Nephron (organoid): ENCODE measurements around the gene RPA1.
"Not testable (repeated sequence)": the region's sequence is repeated elsewhere in the genome, so short reads cannot be mapped to it uniquely, and the experiment has no call there.

Experiments used
- H3K27ac Mint-ChIP-seq, 3 experiments: 2 replicates each; pipeline ENCODE4 v1.8.0; 2020; ENCODE audit warnings: mixed read lengths in 3 of 3, mild to moderate bottlenecking in 2 of 3, moderate library complexity in 1 of 3
- H3K27me3 Mint-ChIP-seq: 2 replicates; pipeline ENCODE4 v1.8.0; 2021; ENCODE audit warnings: low read depth, mild to moderate bottlenecking, moderate library complexity, mixed read lengths
- H3K36me3 Mint-ChIP-seq: 2 replicates; pipeline ENCODE4 v1.8.0; 2020; ENCODE audit warnings: low read depth, mixed read lengths
- H3K4me1 Mint-ChIP-seq: 2 replicates; pipeline ENCODE4 v1.8.0; 2020; ENCODE audit warnings: mixed read lengths
- H3K4me3 Mint-ChIP-seq, 3 experiments: 2 replicates each; pipeline ENCODE4 v1.8.0; 2020; ENCODE audit warnings: mild to moderate bottlenecking in 3 of 3, mixed read lengths in 3 of 3, moderate library complexity in 2 of 3
- H3K9me3 Mint-ChIP-seq: 2 replicates; pipeline ENCODE4 v1.8.0; 2020; ENCODE audit warnings: mixed read lengths
- CTCF ChIP-seq, 3 experiments: fragments of 200-600 bp; sonication (generic); IDR thresholded peaks; one replicate each; pipeline ENCODE4 v1.5.0; 2021; ENCODE audit warnings: antibody characterized with exemption in 3 of 3; ENCODE audit not compliant: unreplicated experiment in 3 of 3

RPA1 gene

GRCh38 chr17:1843947-1844346 is 14.1 kb downstream of the RPA1 start:
- no peak for TF ChIP-seq CTCF (IDR thresholded peaks at IDR 0.05; ENCODE audit: unreplicated experiment in 3 of 3)
- Mint-ChIP-seq H3K4me1 (peaks cover 8% of the 10 kb centered on the region), H3K4me3 (no peak overlapping the region), H3K27me3 (no peaks in the 10 kb centered on the region), H3K27ac (no peak overlapping the region), H3K9me3 (no peaks in the 10 kb centered on the region), H3K36me3 (peaks cover 48% of the 10 kb centered on the region)

- no peak for TF ChIP-seq CTCF (IDR thresholded peaks at IDR 0.05; ENCODE audit: unreplicated experiment in 3 of 3)
- no peak overlapping the region for H3K27ac Mint-ChIP-seq
- peaks cover 63% of the 10 kb centered on the region for H3K36me3 Mint-ChIP-seq
- H3K9me3 Mint-ChIP-seq: no peaks in the 10 kb centered on the region
- H3K4me3 Mint-ChIP-seq: no peak overlapping the region
- no peaks in the 10 kb centered on the region for H3K27me3 Mint-ChIP-seq
- H3K4me1 Mint-ChIP-seq: peaks cover 8% of the 10 kb centered on the region
Measured at GRCh38 chr17:1847191-1847590, 17.4 kb downstream of the RPA1 start.

GRCh38 chr17:1852327-1852726 is 22.5 kb downstream of the RPA1 start:
- H3K4me1 Mint-ChIP-seq: no peaks in the 10 kb centered on the region
- no peaks in the 10 kb centered on the region for H3K9me3 Mint-ChIP-seq
- no peak overlapping the region for H3K27ac Mint-ChIP-seq
- peaks cover 57% of the 10 kb centered on the region for H3K36me3 Mint-ChIP-seq
- H3K27me3 Mint-ChIP-seq: no peaks in the 10 kb centered on the region
- TF ChIP-seq CTCF (IDR thresholded peaks at IDR 0.05; ENCODE audit: unreplicated experiment in 3 of 3): no peak
- H3K4me3 Mint-ChIP-seq: no peak overlapping the region

GRCh38 chr17:1853698-1854097 is 23.9 kb downstream of the RPA1 start:
- no peak for TF ChIP-seq CTCF (IDR thresholded peaks at IDR 0.05; ENCODE audit: unreplicated experiment in 3 of 3)
- Mint-ChIP-seq H3K4me1 (no peaks in the 10 kb centered on the region), H3K36me3 (peaks cover 49% of the 10 kb centered on the region), H3K9me3 (no peaks in the 10 kb centered on the region), H3K4me3 (no peak overlapping the region), H3K27me3 (no peaks in the 10 kb centered on the region), H3K27ac (no peak overlapping the region)

GRCh38 chr17:1856462-1856861 is 26.7 kb downstream of the RPA1 start:
- peaks cover 52% of the 10 kb centered on the region for H3K36me3 Mint-ChIP-seq
- not testable (repeated sequence) for H3K4me3 Mint-ChIP-seq, H3K27me3 Mint-ChIP-seq, H3K27ac Mint-ChIP-seq, H3K4me1 Mint-ChIP-seq, H3K9me3 Mint-ChIP-seq

GRCh38 chr17:1860978-1861377 is 31.2 kb downstream of the RPA1 start:
- Mint-ChIP-seq H3K36me3 (peaks cover 16% of the 10 kb centered on the region), H3K27me3 (no peaks in the 10 kb centered on the region), H3K4me1 (no peaks in the 10 kb centered on the region), H3K27ac (no peak overlapping the region), H3K4me3 (no peak overlapping the region), H3K9me3 (no peaks in the 10 kb centered on the region)
- TF ChIP-seq CTCF (IDR thresholded peaks at IDR 0.05; ENCODE audit: unreplicated experiment in 3 of 3): no peak
